Activated naive CD4-positive, alpha-beta T cell treated with anti-CD3 and anti-CD28 coated beads, Interleukin-2, amount 10 ng/mL, durations not matched to agents 7 days and 5 days (primary cell): ENCODE results near the gene PLTP.
A peak's percentile ranks its signal among the peaks of the same experiment; 100 is the strongest.
"Not testable (repeated sequence)": the region's sequence is repeated elsewhere in the genome, so short reads cannot be mapped to it uniquely, and the experiment has no call there.

Source experiments
- CTCF ChIA-PET: fragments of 350-600 bp; sonication (Branson Sonifier 250); formaldehyde crosslinking; loops from one replicate; lab custom pipeline; 2021; ENCODE audit warnings: antibody characterized with exemption; lab: Charles Lee
- DNase-seq: peaks from one replicate; pipeline ENCODE4 v3.0.0-alpha.2; 2020
- H3K27ac Mint-ChIP-seq: one replicate; pipeline ENCODE4 v1.8.0; 2021; ENCODE audit warnings: mild to moderate bottlenecking, moderate library complexity, mixed read lengths
- H3K27me3 Mint-ChIP-seq: one replicate; pipeline ENCODE4 v1.8.0; 2021; ENCODE audit warnings: mild to moderate bottlenecking, mixed read lengths
- H3K36me3 Mint-ChIP-seq: one replicate; pipeline ENCODE4 v1.8.0; 2021; ENCODE audit warnings: mixed read lengths
- H3K4me1 Mint-ChIP-seq: one replicate; pipeline ENCODE4 v1.8.0; 2021; ENCODE audit warnings: mixed read lengths
- H3K4me3 Mint-ChIP-seq: one replicate; pipeline ENCODE4 v1.8.0; 2021; ENCODE audit warnings: mild to moderate bottlenecking, moderate library complexity, mixed read lengths
- H3K9me3 Mint-ChIP-seq: one replicate; pipeline ENCODE4 v1.8.0; 2021; ENCODE audit warnings: mixed read lengths

PLTP gene

GRCh38 chr20:45937765-45938164 lies 25.8 kb upstream of the PLTP start:
- CTCF ChIA-PET = interaction anchor here (1.2 to 2.5 kb wide), 5 partner anchors 10 to 138 kb away, joined by 3 to 9 read pairs (median 7); no protein-coding TSS in a partner anchor
- Mint-ChIP-seq H3K4me3 (peak overlapping the region; percentile 26), H3K36me3 (peaks cover 35% of the 10 kb centered on the region), H3K9me3 (no peaks in the 10 kb centered on the region), H3K27ac (peak overlapping the region; percentile 60), H3K4me1 (peaks cover 33% of the 10 kb centered on the region), H3K27me3 (no peaks in the 10 kb centered on the region)
- DNase-seq = no peak

- Mint-ChIP-seq H3K4me3 (peak overlapping the region; percentile 90), H3K36me3 (peaks cover 34% of the 10 kb centered on the region), H3K27ac (peak overlapping the region; percentile 92), H3K4me1 (peaks cover 37% of the 10 kb centered on the region), H3K27me3 (no peaks in the 10 kb centered on the region), H3K9me3 (no peaks in the 10 kb centered on the region)
- CTCF ChIA-PET = interaction anchor here (1.8 to 4.4 kb wide), 2 partner anchors 35 to 136 kb away, joined by 9 to 19 read pairs; no protein-coding TSS in a partner anchor
- no peak for DNase-seq
Measured at GRCh38 chr20:45935416-45936046, 23.6 kb upstream of the PLTP start.

- Mint-ChIP-seq H3K4me3 (peak within 1 kb of the TSS; percentile 99), H3K27me3 (no peaks in the 10 kb centered on the region), H3K36me3 (peaks cover 28% of the 10 kb centered on the region), H3K4me1 (peaks cover 37% of the 10 kb centered on the region), H3K9me3 (no peaks in the 10 kb centered on the region), H3K27ac (peak within 1 kb of the TSS; percentile 97)
- peak; percentile 98 for DNase-seq
- CTCF ChIA-PET = interaction anchor here (1.2 to 4.4 kb wide), 7 partner anchors 10 to 136 kb away, joined by 5 to 19 read pairs (median 9); no protein-coding TSS in a partner anchor
Measured at GRCh38 chr20:45934586-45935415, 22.8 kb upstream of the PLTP start, which contains the start of gene PCIF1. Gene PCIF1 (plus strand): TSS chr20:45934683. CDS start chr20:45939000, 4,317 bp downstream.

GRCh38 chr20:45934046-45934585 lies 22.2 kb upstream of the PLTP start:
- H3K9me3 Mint-ChIP-seq = no peaks in the 10 kb centered on the region
- peak overlapping the region; percentile 97 for H3K27ac Mint-ChIP-seq
- H3K36me3 Mint-ChIP-seq = peaks cover 22% of the 10 kb centered on the region
- peaks cover 37% of the 10 kb centered on the region for H3K4me1 Mint-ChIP-seq
- DNase-seq = peak; percentile 73
- peak overlapping the region; percentile 99 for H3K4me3 Mint-ChIP-seq
- H3K27me3 Mint-ChIP-seq = no peaks in the 10 kb centered on the region
- CTCF ChIA-PET = interaction anchor here (0.8 to 4.4 kb wide), 11 partner anchors 10 to 135 kb away, joined by 3 to 19 read pairs (median 5); no protein-coding TSS in a partner anchor

- Mint-ChIP-seq H3K9me3 (no peaks in the 10 kb centered on the region), H3K4me1 (peaks cover 37% of the 10 kb centered on the region), H3K27me3 (no peaks in the 10 kb centered on the region), H3K36me3 (peaks cover 19% of the 10 kb centered on the region), H3K4me3 (peak overlapping the region; percentile 99), H3K27ac (peak overlapping the region; percentile 97)
- CTCF ChIA-PET = interaction anchor here (0.8 to 4.4 kb wide), 11 partner anchors 11 to 134 kb away, joined by 3 to 19 read pairs (median 5); no protein-coding TSS in a partner anchor
- DNase-seq = peak; percentile 78
Measured at GRCh38 chr20:45933266-45934045, 21.5 kb upstream of the PLTP start.

- H3K4me3 Mint-ChIP-seq = not testable (repeated sequence)
Measured at GRCh38 chr20:45931680-45932079, 19.7 kb upstream of the PLTP start.

GRCh38 chr20:45927071-45927878 lies 15.3 kb upstream of the PLTP start:
- H3K4me1 Mint-ChIP-seq = peaks cover 2% of the 10 kb centered on the region
- CTCF ChIA-PET = interaction anchor here (1.2 to 1.8 kb wide), 2 partner anchors 37 to 43 kb away, joined by 3 to 5 read pairs; no protein-coding TSS in a partner anchor
- H3K27ac Mint-ChIP-seq = no peak overlapping the region
- H3K9me3 Mint-ChIP-seq = no peaks in the 10 kb centered on the region
- no peaks in the 10 kb centered on the region for H3K36me3 Mint-ChIP-seq
- H3K27me3 Mint-ChIP-seq = peaks cover 26% of the 10 kb centered on the region
- H3K4me3 Mint-ChIP-seq = no peak overlapping the region
- no peak for DNase-seq

More at GRCh38 chr20:45931680-45932079, 19.7 kb upstream of the PLTP start:
- CTCF ChIA-PET = interaction anchor here (1.2 kb wide), 1 partner anchor 133 kb away, joined by 4 read pairs; no protein-coding TSS in a partner anchor
- H3K36me3 Mint-ChIP-seq, DNase-seq, H3K9me3 Mint-ChIP-seq, H3K27me3 Mint-ChIP-seq, H3K27ac Mint-ChIP-seq: not testable (repeated sequence)
- peaks cover 22% of the 10 kb centered on the region for H3K4me1 Mint-ChIP-seq

GRCh38 chr20:45926731-45927070 lies 14.7 kb upstream of the PLTP start:
- Mint-ChIP-seq H3K36me3 (no peaks in the 10 kb centered on the region), H3K27me3 (peaks cover 32% of the 10 kb centered on the region), H3K9me3 (no peaks in the 10 kb centered on the region), H3K4me1 (no peaks in the 10 kb centered on the region), H3K4me3 (no peak overlapping the region), H3K27ac (no peak overlapping the region)
- no peak for DNase-seq
- CTCF ChIA-PET = interaction anchor here (1.8 kb wide), 1 partner anchor 44 kb away, joined by 5 read pairs; no protein-coding TSS in a partner anchor

- no peaks in the 10 kb centered on the region for H3K9me3 Mint-ChIP-seq
- H3K27ac Mint-ChIP-seq = no peak overlapping the region
Measured at GRCh38 chr20:45925821-45926506, 14.0 kb upstream of the PLTP start.

GRCh38 chr20:45924391-45925261 lies 12.7 kb upstream of the PLTP start:
- Mint-ChIP-seq H3K27ac (no peak overlapping the region), H3K27me3 (peaks cover 53% of the 10 kb centered on the region), H3K4me1 (no peaks in the 10 kb centered on the region), H3K4me3 (no peak overlapping the region), H3K9me3 (no peaks in the 10 kb centered on the region), H3K36me3 (no peaks in the 10 kb centered on the region)
- no peak for DNase-seq
- CTCF ChIA-PET = interaction anchor here (2.0 kb wide), 1 partner anchor 45 kb away, joined by 8 read pairs; no protein-coding TSS in a partner anchor

More at GRCh38 chr20:45925821-45926506, 14.0 kb upstream of the PLTP start:
- Mint-ChIP-seq H3K27me3 (peaks cover 39% of the 10 kb centered on the region), H3K4me3 (no peak overlapping the region), H3K36me3 (no peaks in the 10 kb centered on the region), H3K4me1 (no peaks in the 10 kb centered on the region)
- no peak for DNase-seq
- CTCF ChIA-PET = no interaction called here

- Mint-ChIP-seq H3K27ac (no peak overlapping the region), H3K36me3 (no peaks in the 10 kb centered on the region), H3K4me1 (no peaks in the 10 kb centered on the region), H3K9me3 (no peaks in the 10 kb centered on the region), H3K4me3 (no peak overlapping the region), H3K27me3 (peaks cover 68% of the 10 kb centered on the region)
- DNase-seq = no peak
- CTCF ChIA-PET = interaction anchor here (0.7 kb wide), 1 partner anchor 98 kb away, joined by 3 read pairs; no protein-coding TSS in a partner anchor
Measured at GRCh38 chr20:45921337-45922189, 9.6 kb upstream of the PLTP start.
